ENCODE measurements around the gene KCNF1.

- TF ChIP-seq ZBTB43 (CRISPR knock-in tag; IDR thresholded peaks at IDR 0.05) (no peak), CTCF (IDR thresholded peaks at IDR 0.05) (no peak)
Measured at GRCh38 chr2:10910625-10911024, 1.1 kb upstream of the KCNF1 start.
